ENCODE data around the gene GLT8D1.

Gene GLT8D1

DNA sequence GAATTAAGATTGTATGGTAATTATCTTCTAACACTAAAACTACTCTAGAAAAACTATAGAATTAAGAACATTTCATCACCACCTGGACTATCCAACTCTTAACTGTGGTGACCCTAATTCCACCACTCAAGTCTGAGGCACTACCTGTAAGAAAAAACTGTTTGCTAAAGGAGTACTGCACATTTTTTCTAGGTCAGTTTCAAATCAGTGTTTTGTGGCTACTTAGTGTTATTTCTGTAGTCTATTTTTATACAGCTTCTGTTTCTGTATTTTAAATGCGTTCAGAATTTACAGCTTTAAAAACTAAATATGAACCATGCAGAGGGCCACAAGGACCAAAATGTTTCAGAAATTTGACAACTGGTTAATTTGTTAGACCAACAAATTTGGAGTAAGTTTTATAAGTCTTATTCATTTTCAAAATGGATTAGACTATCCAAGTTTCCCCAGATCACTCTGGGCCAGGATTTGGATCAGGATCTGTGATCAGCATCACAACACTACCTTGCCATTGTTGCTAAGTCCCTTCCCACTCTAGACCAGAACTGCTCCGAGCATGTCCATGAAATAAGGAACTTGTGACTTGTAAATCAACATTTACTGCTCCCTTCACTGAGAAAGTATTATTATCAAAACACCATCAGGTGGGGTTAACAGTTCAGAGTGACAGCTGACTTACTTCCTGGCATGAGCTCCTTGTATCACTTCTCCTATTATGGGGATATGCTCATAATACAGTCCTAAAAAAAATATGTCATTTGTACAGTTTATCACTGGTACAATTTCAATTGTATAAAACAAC is 8.6 kb downstream of the GLT8D1 start:
- H4K20me1 ChIP-seq (ENCODE audit: low read depth, low read length), result no peaks in the 10 kb centered on the region
- no peak overlapping the region for H2AFZ ChIP-seq (ENCODE audit: low read depth, low read length, severe bottlenecking)
- H3K9ac ChIP-seq (ENCODE audit: low read length), result no peak overlapping the region
- H3F3A ChIP-seq (ENCODE audit: insufficient read depth), result peaks cover 71% of the 10 kb centered on the region
- H3K79me2 ChIP-seq (ENCODE audit: insufficient read depth, low read length), result no peaks in the 10 kb centered on the region
- no peak overlapping the region for H3K4me2 ChIP-seq (ENCODE audit: low read depth, low read length, poor library complexity, severe bottlenecking)
- peaks cover 42% of the 10 kb centered on the region for H3K36me3 ChIP-seq (ENCODE audit: low read length)
- no peak overlapping the region for H3K4me3 ChIP-seq (ENCODE audit: insufficient read depth, low read length, poor library complexity, severe bottlenecking)
- H3K27me3 ChIP-seq (ENCODE audit: low read length), result no peaks in the 10 kb centered on the region
- no peaks in the 10 kb centered on the region for H3K9me3 ChIP-seq (ENCODE audit: insufficient read depth, low read length)
- H3K9me2 ChIP-seq (replicated peaks; ENCODE audit: insufficient read depth, low read length), result no peaks in the 10 kb centered on the region
- peak overlapping the region; percentile 4; the same call in 1 of the 2 replicates for H3K27ac ChIP-seq (ENCODE audit: low read depth, low read length)
- TF ChIP-seq, protein P1, sequence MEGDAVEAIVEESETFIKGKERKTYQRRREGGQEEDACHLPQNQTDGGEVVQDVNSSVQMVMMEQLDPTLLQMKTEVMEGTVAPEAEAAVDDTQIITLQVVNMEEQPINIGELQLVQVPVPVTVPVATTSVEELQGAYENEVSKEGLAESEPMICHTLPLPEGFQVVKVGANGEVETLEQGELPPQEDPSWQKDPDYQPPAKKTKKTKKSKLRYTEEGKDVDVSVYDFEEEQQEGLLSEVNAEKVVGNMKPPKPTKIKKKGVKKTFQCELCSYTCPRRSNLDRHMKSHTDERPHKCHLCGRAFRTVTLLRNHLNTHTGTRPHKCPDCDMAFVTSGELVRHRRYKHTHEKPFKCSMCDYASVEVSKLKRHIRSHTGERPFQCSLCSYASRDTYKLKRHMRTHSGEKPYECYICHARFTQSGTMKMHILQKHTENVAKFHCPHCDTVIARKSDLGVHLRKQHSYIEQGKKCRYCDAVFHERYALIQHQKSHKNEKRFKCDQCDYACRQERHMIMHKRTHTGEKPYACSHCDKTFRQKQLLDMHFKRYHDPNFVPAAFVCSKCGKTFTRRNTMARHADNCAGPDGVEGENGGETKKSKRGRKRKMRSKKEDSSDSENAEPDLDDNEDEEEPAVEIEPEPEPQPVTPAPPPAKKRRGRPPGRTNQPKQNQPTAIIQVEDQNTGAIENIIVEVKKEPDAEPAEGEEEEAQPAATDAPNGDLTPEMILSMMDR (IDR thresholded peaks at IDR 0.05; ENCODE audit: insufficient read depth, low read length, poor library complexity, severe bottlenecking), result no peak
- no peak for TF ChIP-seq EZH2phosphoT487 (conservative IDR thresholded peaks at IDR 0.05; ENCODE audit: low read length)

DNA sequence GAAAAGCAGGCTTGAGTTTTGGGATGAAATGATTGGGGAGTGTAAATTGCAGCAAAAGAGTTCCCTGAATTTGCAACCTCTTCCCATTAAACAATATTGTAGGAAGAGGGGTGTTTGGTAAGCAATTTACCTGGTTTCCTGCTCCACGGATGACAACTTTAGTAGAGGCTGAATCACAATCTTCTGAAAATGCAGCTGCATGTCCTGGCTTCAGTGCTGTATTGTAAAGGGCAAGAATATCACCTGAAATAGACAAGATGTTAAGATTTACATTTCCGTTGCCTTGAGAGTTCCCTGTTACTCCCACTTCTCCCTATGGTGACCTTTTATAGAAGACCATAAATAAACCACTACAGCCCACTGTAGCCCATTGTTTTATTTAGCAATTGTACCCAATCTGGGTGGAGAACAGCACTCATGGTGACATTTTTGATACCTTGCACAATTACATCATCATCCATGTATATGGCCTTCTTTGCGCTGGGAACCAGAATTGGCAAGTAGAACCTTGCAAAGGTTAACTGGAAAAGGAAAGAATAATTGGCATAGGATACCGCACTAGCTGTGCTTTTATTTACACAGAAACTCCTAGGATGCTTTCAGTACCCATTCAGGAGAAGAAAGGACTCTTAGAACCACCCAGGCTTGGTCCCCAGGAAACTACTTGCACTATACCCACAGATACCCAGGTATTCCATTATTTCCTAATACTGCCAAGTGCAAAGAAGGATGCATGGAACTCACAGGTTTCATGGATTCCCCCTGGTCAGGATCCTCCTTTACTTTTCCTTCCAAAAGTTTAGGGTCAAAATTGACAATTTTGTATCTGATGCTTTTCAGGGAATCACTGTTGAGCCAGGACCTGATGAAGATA is 9.6 kb downstream of the GLT8D1 start:
- TF ChIP-seq, protein P1 (IDR thresholded peaks at IDR 0.05; ENCODE audit: insufficient read depth, low read length, poor library complexity, severe bottlenecking), result no peak
- no peak for TF ChIP-seq EZH2phosphoT487 (conservative IDR thresholded peaks at IDR 0.05; ENCODE audit: low read length)
- Histone ChIP-seq H3K27me3 (ENCODE audit: low read length) (no peaks in the 10 kb centered on the region), H2AFZ (ENCODE audit: low read depth, low read length, severe bottlenecking) (no peak overlapping the region), H3K4me2 (ENCODE audit: low read depth, low read length, poor library complexity, severe bottlenecking) (no peak overlapping the region), H3K4me3 (ENCODE audit: insufficient read depth, low read length, poor library complexity, severe bottlenecking) (no peak overlapping the region), H3K9me2 (replicated peaks; ENCODE audit: insufficient read depth, low read length) (no peaks in the 10 kb centered on the region), H3K9me3 (ENCODE audit: insufficient read depth, low read length) (no peaks in the 10 kb centered on the region), H3K79me2 (ENCODE audit: insufficient read depth, low read length) (no peaks in the 10 kb centered on the region), H4K20me1 (ENCODE audit: low read depth, low read length) (peaks cover 3% of the 10 kb centered on the region; the same call in 1 of the 2 replicates), H3K36me3 (ENCODE audit: low read length) (peaks cover 46% of the 10 kb centered on the region), H3K27ac (ENCODE audit: low read depth, low read length) (peak overlapping the region; percentile 4; the same call in 1 of the 2 replicates), H3F3A (ENCODE audit: insufficient read depth) (peaks cover 76% of the 10 kb centered on the region), H3K9ac (ENCODE audit: low read length) (no peak overlapping the region)

DNA sequence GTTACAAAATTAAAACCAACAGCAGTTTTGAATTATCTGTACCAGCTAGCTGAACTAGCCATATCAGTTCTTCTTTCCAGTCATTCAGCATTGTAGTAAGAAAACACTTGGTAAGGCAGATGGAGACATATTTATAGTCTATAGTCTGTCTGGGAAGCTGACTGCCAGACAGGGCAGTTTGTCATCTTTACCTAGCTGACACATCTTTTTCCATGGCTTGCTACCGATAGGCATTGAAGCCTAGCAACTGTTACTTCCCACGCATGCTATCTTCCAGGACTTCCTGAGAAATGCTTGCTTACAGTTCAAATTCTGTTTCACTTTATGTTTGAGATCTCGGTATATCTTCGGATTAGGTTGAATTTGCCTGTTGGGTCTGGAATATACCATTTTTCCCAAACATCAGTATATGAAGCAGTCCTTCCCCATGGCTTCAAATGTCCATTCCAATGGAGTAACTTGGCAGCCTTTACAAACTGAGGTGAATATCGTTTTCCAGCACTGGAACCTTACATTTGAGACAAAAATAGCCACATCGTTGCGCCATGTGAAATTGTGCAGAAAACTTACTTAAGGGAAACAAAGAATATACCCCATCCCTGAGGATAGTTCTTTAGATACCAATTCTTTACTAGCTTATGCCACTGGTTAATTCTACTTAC is 10.9 kb downstream of the GLT8D1 start:
- Histone ChIP-seq H3K36me3 (ENCODE audit: low read length) (peaks cover 52% of the 10 kb centered on the region), H3K4me2 (ENCODE audit: low read depth, low read length, poor library complexity, severe bottlenecking) (no peak overlapping the region), H3K79me2 (ENCODE audit: insufficient read depth, low read length) (no peaks in the 10 kb centered on the region), H3K9me2 (replicated peaks; ENCODE audit: insufficient read depth, low read length) (no peaks in the 10 kb centered on the region), H3F3A (ENCODE audit: insufficient read depth) (peaks cover 73% of the 10 kb centered on the region), H3K27ac (ENCODE audit: low read depth, low read length) (no peak overlapping the region), H4K20me1 (ENCODE audit: low read depth, low read length) (peaks cover 3% of the 10 kb centered on the region; the same call in 1 of the 2 replicates), H3K4me3 (ENCODE audit: insufficient read depth, low read length, poor library complexity, severe bottlenecking) (no peak overlapping the region), H3K9me3 (ENCODE audit: insufficient read depth, low read length) (no peaks in the 10 kb centered on the region), H2AFZ (ENCODE audit: low read depth, low read length, severe bottlenecking) (no peak overlapping the region), H3K27me3 (ENCODE audit: low read length) (no peaks in the 10 kb centered on the region), H3K9ac (ENCODE audit: low read length) (no peak overlapping the region)
- no peak for TF ChIP-seq EZH2phosphoT487 (conservative IDR thresholded peaks at IDR 0.05; ENCODE audit: low read length)
- TF ChIP-seq, protein P1 (IDR thresholded peaks at IDR 0.05; ENCODE audit: insufficient read depth, low read length, poor library complexity, severe bottlenecking), result no peak

All from SU-DHL-6 (cell line).